ENCODE measurements around the gene GPR42. TPM values are rescaled to one million over a fixed set of nuclear protein-coding genes. Genes with fewer than 3 reads are reported as not detected.

Gene GPR42
- total and polyA plus RNA-seq, 2 of the 4 experiments (the other 2 are of a cell fraction) = not detected

DNA sequence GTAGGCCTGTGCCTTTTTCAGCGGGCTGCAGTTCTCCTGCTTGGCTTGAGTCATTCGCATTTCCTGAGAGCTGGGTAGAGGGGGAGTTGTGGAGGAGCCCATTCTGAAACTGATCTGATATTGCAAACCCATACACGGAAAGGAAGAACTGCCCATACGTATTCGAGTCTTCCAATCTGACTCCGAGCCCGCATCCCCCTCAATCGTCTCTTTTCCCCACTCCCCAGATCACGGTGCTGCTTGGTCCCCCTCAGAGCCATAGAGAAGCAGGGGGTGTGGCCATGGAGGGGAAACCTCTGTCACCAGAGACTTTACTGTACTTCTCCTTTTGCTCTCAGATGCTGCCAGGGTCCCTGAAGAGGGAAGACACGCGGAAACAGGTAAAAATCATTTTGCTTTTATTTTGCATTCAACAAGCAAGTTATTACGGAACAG, 42.0 kb upstream of the GPR42 start, which contains the start of gene CD22:
TSS of gene CD22 (plus strand) at position 337 of the 435 bp plus-strand sequence. CDS start 2,854 bp downstream, outside the sequence.
- peaks cover 13% of the 10 kb centered on the region for H3K27me3 ChIP-seq (ENCODE audit: control insufficient read depth, insufficient read depth, low read length)
- no peak within 1 kb of the TSS for H4K8ac ChIP-seq (ENCODE audit: low read depth in 2 of 2, low read length in 2 of 2)
- no peak within 1 kb of the TSS for H2BK5ac ChIP-seq (ENCODE audit: low read depth, low read length, poor library complexity, severe bottlenecking)
- H2AK9ac ChIP-seq (replicated peaks; ENCODE audit: low read depth, low read length, poor library complexity) = peak within 1 kb of the TSS; percentile 50
- no CpG with 5 or more reads among the region's 12 CpGs for whole genome bisulfite sequencing, 2 experiments (ENCODE audit: extremely low coverage in 2 of 2, insufficient read length in 1 of 2)
- ChIA-PET POLR2A (ENCODE audit: unreplicated experiment) (no interaction called here), CTCF (no interaction called here)
- H3K4me3 ChIP-seq (ENCODE audit: insufficient read depth, low read depth, low read length) = no peak within 1 kb of the TSS
- H2AK5ac ChIP-seq (ENCODE audit: low read depth, low read length) = no peak within 1 kb of the TSS
- no peaks in the 10 kb centered on the region for H3K4me1 ChIP-seq (ENCODE audit: control insufficient read depth, insufficient read depth, low read length)
- TF ChIP-seq, protein P1, sequence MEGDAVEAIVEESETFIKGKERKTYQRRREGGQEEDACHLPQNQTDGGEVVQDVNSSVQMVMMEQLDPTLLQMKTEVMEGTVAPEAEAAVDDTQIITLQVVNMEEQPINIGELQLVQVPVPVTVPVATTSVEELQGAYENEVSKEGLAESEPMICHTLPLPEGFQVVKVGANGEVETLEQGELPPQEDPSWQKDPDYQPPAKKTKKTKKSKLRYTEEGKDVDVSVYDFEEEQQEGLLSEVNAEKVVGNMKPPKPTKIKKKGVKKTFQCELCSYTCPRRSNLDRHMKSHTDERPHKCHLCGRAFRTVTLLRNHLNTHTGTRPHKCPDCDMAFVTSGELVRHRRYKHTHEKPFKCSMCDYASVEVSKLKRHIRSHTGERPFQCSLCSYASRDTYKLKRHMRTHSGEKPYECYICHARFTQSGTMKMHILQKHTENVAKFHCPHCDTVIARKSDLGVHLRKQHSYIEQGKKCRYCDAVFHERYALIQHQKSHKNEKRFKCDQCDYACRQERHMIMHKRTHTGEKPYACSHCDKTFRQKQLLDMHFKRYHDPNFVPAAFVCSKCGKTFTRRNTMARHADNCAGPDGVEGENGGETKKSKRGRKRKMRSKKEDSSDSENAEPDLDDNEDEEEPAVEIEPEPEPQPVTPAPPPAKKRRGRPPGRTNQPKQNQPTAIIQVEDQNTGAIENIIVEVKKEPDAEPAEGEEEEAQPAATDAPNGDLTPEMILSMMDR (conservative IDR thresholded peaks at IDR 0.05; ENCODE audit: low read depth, low read length) = no peak
- TF ChIP-seq CHD1 (IDR thresholded peaks at IDR 0.05; ENCODE audit: low read depth, low read length) (no peak), NFE2L2 (IDR thresholded peaks at IDR 0.05; ENCODE audit: low read depth, low read length) (no peak), RFX5 (IDR thresholded peaks at IDR 0.05; ENCODE audit: low read depth, low read length) (no peak), SMC3 (IDR thresholded peaks at IDR 0.05; ENCODE audit: low read depth, low read length) (no peak), CEBPB (IDR thresholded peaks at IDR 0.05; ENCODE audit: low read depth, low read length) (no peak), MXI1 (IDR thresholded peaks at IDR 0.05; ENCODE audit: borderline replicate concordance, low read depth, low read length) (no peak), POLR2A (IDR thresholded peaks at IDR 0.05; ENCODE audit: low read depth, low read length) (no peak), FOS (IDR thresholded peaks at IDR 0.05; ENCODE audit: low read depth, low read length) (no peak), MAZ (IDR thresholded peaks at IDR 0.05; ENCODE audit: borderline replicate concordance, low read depth, low read length) (no peak), MAFK (IDR thresholded peaks at IDR 0.05; ENCODE audit: low read depth, low read length) (no peak), RCOR1 (IDR thresholded peaks at IDR 0.05; ENCODE audit: insufficient replicate concordance, low read length) (no peak), BHLHE40 (IDR thresholded peaks at IDR 0.05; ENCODE audit: low read depth, low read length) (no peak)
- TF ChIP-seq, protein P2, sequence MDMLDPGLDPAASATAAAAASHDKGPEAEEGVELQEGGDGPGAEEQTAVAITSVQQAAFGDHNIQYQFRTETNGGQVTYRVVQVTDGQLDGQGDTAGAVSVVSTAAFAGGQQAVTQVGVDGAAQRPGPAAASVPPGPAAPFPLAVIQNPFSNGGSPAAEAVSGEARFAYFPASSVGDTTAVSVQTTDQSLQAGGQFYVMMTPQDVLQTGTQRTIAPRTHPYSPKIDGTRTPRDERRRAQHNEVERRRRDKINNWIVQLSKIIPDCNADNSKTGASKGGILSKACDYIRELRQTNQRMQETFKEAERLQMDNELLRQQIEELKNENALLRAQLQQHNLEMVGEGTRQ (IDR thresholded peaks at IDR 0.05; ENCODE audit: low read depth, low read length) = no peak
- TF ChIP-seq, protein P3, sequence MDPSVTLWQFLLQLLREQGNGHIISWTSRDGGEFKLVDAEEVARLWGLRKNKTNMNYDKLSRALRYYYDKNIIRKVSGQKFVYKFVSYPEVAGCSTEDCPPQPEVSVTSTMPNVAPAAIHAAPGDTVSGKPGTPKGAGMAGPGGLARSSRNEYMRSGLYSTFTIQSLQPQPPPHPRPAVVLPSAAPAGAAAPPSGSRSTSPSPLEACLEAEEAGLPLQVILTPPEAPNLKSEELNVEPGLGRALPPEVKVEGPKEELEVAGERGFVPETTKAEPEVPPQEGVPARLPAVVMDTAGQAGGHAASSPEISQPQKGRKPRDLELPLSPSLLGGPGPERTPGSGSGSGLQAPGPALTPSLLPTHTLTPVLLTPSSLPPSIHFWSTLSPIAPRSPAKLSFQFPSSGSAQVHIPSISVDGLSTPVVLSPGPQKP (IDR thresholded peaks at IDR 0.05; ENCODE audit: borderline replicate concordance, low read depth, low read length) = no peak
- H3K9ac ChIP-seq (ENCODE audit: low read depth, low read length) = no peak within 1 kb of the TSS
- DNase-seq (no peak), ATAC-seq (ENCODE audit: low read depth) (no peak)
- no peak within 1 kb of the TSS for H3K4me2 ChIP-seq (ENCODE audit: low read depth, low read length)
- in situ Hi-C loops (cut with MboI; ENCODE audit: low sequenced_read_pairs) = loop anchor here (25.0 kb wide), 1 partner anchor 258 kb away; the partner anchor contains the start of gene PMIS2
- H3K14ac ChIP-seq (replicated peaks; ENCODE audit: low read depth, low read length) = no peak within 1 kb of the TSS
- no peak within 1 kb of the TSS for H2BK15ac ChIP-seq (ENCODE audit: low read depth, low read length)
- H3K4ac ChIP-seq (ENCODE audit: low read depth, low read length) = no peak within 1 kb of the TSS
- H2BK120ac ChIP-seq (ENCODE audit: low read depth, low read length) = no peak within 1 kb of the TSS
- H3K36me3 ChIP-seq (ENCODE audit: control insufficient read depth, insufficient read depth, low read length) = no peaks in the 10 kb centered on the region
- H3K9me1 ChIP-seq (ENCODE audit: insufficient read depth, low read length) = no peaks in the 10 kb centered on the region
- no peak within 1 kb of the TSS for H4K91ac ChIP-seq (ENCODE audit: insufficient read depth, low read depth, low read length)
- H3K9me3 ChIP-seq (ENCODE audit: control insufficient read depth, insufficient read depth, low read length) = no peaks in the 10 kb centered on the region
- dilution Hi-C loops (cut with HindIII; ENCODE audit: low sequenced_read_pairs, unreplicated experiment) = no loop called here
- no TSS peak for BruUV-seq (replicated peaks)
- H2AFZ ChIP-seq (replicated peaks; ENCODE audit: low read length, poor library complexity) = no peak within 1 kb of the TSS
- no peaks in the 10 kb centered on the region for H3K79me1 ChIP-seq (ENCODE audit: low read depth in 1 of 2, low read length in 2 of 2)
- H4K20me1 ChIP-seq (ENCODE audit: insufficient read depth, low read length) = no peaks in the 10 kb centered on the region
- H3K18ac ChIP-seq (ENCODE audit: low read depth, low read length) = no peak within 1 kb of the TSS
- no peak within 1 kb of the TSS for H3K56ac ChIP-seq (ENCODE audit: extremely low read depth, insufficient read depth, low read length)
- H3K23ac ChIP-seq (ENCODE audit: low read depth, low read length) = no peak within 1 kb of the TSS
- intact Hi-C loops (cut with micrococcal nuclease) = no loop called here
- no peak within 1 kb of the TSS for H2BK20ac ChIP-seq (ENCODE audit: low read depth, low read length)
- no peak within 1 kb of the TSS for H3K27ac ChIP-seq (ENCODE audit: insufficient read depth, low read length)
- no peak within 1 kb of the TSS for H4K5ac ChIP-seq (ENCODE audit: low read depth, low read length)
